Uterus (tissue), 2 donors: Measurements from ENCODE around the gene UGT1A8.

Experiments
- POLR2A ChIP-seq, 2 donors: fragments of 450-650 bp; IDR thresholded peaks; one replicate each; pipeline ENCODE4 v1.6.1; 2016; ENCODE audit warnings: antibody characterized with exemption in 2 of 2, mild to moderate bottlenecking in 1 of 2, moderate library complexity in 1 of 2
- TF ChIP-seq, protein P1 (sequence below), 4 experiments: fragments of 200-600 bp in 2 of 4; fragments of 450-650 bp in 2 of 4; sonication (generic) in 2 of 4; IDR thresholded peaks; one replicate each; pipeline ENCODE4 v1.5.1; 2016 to 2019; ENCODE audit warnings: antibody characterized with exemption in 4 of 4, mild to moderate bottlenecking in 2 of 4, moderate library complexity in 1 of 4

DNA sequence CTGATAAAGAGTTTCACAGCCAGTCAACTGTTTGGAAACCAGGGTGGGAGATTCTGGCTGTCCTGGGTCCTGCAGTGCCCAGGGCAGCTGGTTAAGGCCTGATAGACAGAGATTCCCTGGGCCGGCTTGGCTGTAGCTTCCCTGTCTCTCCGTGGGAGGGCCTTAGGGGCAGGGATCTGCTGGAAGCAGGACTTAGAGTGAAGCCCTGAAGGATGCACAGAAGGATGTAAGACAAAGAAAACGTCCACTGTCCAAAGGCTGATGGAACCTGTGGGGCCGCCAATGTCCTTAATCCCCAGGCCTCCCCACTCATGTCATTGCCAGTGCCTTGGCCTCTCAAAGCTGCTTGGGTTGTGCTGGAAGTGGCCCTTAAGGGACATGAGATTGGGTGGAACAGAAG is 193.7 kb downstream of the UGT1A8 start:
- TF ChIP-seq, protein P1, sequence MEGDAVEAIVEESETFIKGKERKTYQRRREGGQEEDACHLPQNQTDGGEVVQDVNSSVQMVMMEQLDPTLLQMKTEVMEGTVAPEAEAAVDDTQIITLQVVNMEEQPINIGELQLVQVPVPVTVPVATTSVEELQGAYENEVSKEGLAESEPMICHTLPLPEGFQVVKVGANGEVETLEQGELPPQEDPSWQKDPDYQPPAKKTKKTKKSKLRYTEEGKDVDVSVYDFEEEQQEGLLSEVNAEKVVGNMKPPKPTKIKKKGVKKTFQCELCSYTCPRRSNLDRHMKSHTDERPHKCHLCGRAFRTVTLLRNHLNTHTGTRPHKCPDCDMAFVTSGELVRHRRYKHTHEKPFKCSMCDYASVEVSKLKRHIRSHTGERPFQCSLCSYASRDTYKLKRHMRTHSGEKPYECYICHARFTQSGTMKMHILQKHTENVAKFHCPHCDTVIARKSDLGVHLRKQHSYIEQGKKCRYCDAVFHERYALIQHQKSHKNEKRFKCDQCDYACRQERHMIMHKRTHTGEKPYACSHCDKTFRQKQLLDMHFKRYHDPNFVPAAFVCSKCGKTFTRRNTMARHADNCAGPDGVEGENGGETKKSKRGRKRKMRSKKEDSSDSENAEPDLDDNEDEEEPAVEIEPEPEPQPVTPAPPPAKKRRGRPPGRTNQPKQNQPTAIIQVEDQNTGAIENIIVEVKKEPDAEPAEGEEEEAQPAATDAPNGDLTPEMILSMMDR (IDR thresholded peaks at IDR 0.05), result no peak
- no peak for TF ChIP-seq POLR2A (IDR thresholded peaks at IDR 0.05)
